Urothelium cell line (cell line): ENCODE data around the gene KCNMA1.
"Not testable (repeated sequence)": the region's sequence is repeated elsewhere in the genome, so short reads cannot be mapped to it uniquely, and the experiment has no call there.

ENCODE experiments used
- DNase-seq: peaks from one replicate; pipeline ENCODE4 v3.0.0; 2011; ENCODE audit warnings: low spot score, mixed read lengths
- FAIRE-seq: peaks from 2 replicates; lab custom pipeline; 2011; peaks lifted over from hg19 to GRCh38; lab: Jason Lieb, UNC

Gene KCNMA1

DNA sequence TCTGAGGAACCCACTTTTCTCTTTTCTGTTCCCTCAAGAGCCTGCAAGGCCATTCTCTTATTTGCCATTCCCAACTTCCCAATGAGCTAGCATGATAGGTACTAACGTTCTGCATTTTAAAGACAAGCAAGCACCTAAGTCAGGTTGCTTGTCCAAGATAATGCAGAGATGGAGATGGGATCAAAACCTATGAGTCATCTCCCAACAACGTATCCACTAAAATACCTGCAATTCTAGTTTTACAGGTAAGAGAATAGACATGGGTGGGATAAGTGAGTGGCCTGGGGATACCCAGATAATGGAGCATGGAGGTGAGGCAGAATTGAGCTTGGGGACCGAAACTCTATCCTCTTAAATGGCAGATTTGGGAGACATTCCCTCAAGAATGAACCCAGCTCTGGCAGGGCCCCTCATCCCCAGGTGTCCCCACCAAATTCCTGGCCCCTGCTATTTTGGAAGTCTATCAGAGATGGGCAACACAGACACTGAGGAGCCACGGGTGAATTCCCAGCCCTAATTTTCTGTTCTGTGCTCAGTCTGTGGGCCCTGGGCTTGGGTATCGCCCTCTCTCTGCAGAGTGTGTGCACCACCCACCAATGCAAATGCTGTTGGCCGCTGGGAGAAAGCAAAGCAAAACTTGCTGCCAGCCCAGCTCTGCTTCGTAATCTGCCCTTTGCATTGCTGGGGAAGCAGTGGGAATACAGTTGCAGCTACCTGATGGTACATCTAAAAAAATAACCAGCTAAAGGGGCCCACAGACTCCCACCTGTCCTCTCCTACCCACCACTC is 98.3 kb downstream of the KCNMA1 start:
- no peak for DNase-seq
- no peak for FAIRE-seq

DNA sequence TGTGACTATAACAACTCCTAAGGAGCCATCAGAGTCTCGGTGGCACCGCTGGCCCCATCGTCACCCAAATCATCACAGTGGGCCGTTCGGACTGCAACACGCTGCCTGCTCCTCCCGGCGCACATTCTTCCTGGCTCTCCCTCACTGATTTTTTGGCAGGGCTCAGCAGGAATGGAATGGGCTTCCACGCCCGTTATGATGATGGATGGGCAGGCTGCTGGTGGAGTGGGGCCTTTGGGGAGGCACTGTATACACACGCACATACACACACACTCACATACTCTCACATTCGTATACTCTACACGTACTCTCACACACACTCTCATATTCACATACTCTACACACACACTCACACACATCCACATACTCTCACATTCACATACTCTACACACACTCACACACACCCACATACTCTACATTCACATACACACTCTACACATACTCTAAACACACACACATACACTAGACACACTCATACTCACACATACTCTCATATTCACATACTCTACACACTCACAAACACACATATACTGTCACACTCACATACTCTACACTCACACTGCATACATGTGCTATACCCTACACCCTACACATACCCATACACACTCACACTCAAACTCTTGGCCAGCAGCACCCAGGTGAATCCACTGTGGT is 99.8 kb downstream of the KCNMA1 start:
- peak; percentile 94 for FAIRE-seq
- DNase-seq, result no peak

DNA sequence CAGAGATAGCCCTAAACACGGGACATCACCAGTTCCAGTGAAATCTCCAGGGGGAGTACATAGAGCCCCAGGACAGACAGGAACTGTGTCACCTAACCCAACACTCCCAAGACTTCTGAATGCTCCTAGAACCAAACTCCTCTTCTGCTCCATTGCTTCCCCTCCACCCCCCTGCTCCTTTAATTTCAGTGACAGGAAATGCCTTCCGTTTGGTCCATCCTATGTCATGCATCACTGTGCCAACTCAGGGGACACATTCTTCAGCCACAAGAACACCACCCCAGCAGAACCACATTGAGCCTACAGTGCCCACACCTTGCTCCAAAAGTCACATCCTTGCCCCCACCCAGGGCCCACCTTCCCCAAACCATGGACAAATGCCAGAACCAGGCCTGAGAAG is 100.5 kb downstream of the KCNMA1 start:
- FAIRE-seq (no peak), DNase-seq (no peak)

- no peak for FAIRE-seq
- DNase-seq, result no peak
These were observed 103.7 kb downstream of the KCNMA1 start for GRCh38 chr10:77533887-77534278.

DNA sequence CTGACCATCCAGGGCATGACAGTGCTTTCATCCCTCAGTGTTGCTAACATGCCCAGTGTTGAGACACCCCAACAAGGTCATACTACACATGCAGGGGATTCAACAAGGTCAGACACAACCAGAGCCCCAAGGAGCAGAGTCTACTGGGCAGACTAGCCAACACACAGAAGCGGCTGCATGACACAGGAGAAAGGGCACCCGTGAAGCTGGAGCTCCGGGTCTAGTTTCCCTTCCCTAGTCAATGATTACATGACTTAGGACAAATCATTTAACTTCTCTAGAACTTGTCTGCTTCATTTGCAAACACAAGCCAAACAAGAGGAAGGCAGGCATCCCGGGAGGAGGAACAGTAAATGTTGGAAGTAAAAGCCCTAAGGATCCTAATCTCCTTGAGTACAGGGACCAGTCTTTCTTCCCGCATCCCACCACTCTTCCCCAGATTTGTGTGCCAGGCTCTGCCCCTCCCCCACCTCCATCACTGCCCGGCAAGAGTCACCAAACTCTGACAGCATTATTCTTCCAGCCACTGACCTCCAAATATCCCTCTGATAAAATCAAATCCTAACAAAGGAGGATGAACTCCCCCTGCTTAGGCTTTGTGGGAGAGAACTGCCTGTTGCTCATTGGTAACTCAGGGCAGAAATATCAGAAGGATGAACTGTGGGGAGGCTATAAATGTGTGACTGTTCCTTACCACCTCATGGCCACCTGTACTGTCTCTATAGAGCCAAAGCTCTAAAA is 104.3 kb downstream of the KCNMA1 start:
- DNase-seq, result no peak
- no peak for FAIRE-seq

DNA sequence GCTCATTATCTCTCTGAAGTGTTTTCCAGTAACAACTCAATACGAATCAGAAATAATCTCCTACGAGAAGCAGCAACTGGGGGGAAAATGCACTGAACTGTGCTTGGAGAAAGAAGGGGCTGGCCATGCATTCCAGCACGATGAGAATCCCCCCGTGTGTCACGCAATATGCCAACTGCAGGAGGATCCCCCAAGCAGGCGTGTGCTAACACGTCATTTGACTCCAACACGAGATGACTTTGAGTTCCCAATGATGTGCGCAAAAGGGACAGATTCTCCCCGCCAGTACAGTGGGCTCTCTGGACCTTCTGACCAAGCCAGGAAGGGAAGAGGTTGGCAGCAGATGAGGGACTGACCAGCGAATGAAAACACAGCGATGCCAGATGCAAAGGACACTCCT is 105.5 kb downstream of the KCNMA1 start:
- DNase-seq, result no peak
- no peak for FAIRE-seq

GRCh38 chr10:77531441-77532001 is 106.1 kb downstream of the KCNMA1 start:
- DNase-seq, result peak; percentile 84
- peak; percentile 87 for FAIRE-seq

GRCh38 chr10:77530011-77530410 is 107.6 kb downstream of the KCNMA1 start:
- DNase-seq (no peak), FAIRE-seq (no peak)

DNA sequence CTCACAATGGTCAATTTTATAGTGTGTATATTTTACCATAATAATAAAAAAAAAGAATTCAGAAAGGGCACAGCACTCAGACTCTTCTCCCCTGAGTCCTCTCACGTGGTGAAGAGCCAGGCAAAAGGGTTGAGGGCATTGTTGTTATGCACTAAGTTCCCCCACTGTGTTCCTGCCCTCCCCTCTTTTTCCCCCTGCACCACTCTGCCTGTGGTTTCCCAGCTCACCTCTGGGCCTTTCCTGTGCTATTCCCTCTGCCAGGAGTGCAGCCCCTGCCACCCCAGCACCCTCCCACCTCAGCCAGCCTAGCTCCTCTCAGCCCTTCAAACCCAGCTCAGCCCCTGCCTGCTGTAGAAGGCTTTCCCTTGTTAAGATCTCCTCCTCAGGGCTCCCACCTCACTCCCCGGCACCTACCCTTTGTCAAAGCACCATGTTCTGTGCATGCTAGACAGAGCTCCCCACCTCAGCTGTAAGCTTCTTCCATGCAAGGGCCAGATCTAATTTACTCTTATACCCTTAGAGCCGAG is 108.5 kb downstream of the KCNMA1 start:
- FAIRE-seq (no peak), DNase-seq (no peak)

GRCh38 chr10:77527839-77528238 is 109.8 kb downstream of the KCNMA1 start:
- DNase-seq (no peak), FAIRE-seq (no peak)

GRCh38 chr10:77526868-77527617 is 110.6 kb downstream of the KCNMA1 start:
- FAIRE-seq (peak; percentile 52), DNase-seq (no peak)

GRCh38 chr10:77524281-77524711 is 113.3 kb downstream of the KCNMA1 start:
- FAIRE-seq, result no peak

GRCh38 chr10:77522268-77522809 is 115.3 kb downstream of the KCNMA1 start:
- DNase-seq (no peak), FAIRE-seq (no peak)

More at GRCh38 chr10:77524281-77524711, 113.3 kb downstream of the KCNMA1 start:
- DNase-seq, result no peak

GRCh38 chr10:77520995-77521394 is 116.6 kb downstream of the KCNMA1 start:
- FAIRE-seq (no peak), DNase-seq (no peak)

DNA sequence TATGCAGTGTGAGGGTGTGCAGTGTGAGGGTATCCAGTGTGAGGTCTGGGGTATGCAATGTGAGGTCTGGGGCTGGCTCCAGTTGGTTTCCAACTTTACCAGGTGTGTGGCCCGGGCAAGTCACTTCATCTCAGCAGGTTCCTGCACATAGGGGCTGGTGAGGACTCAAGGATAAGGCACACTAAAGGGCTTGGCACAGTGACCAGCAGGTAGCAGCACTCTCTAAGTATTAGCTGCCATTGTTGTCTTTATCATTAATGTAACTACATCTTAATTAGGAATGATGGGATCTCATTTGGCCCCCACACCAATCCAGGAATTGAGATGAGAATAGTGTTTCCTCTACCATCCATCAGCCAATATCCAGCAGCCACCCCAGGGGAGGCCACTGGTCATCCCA is 117.3 kb downstream of the KCNMA1 start:
- DNase-seq (no peak), FAIRE-seq (no peak)

- DNase-seq, FAIRE-seq: not testable (repeated sequence)
These were observed 117.8 kb downstream of the KCNMA1 start for GRCh38 chr10:77519791-77520190.

GRCh38 chr10:77518910-77519274 is 118.7 kb downstream of the KCNMA1 start:
- DNase-seq (no peak), FAIRE-seq (peak; percentile 81)

- FAIRE-seq, result no peak
- no peak for DNase-seq
These were observed 119.2 kb downstream of the KCNMA1 start for GRCh38 chr10:77518241-77518909.

GRCh38 chr10:77516575-77516974 is 121.0 kb downstream of the KCNMA1 start:
- DNase-seq, result no peak

GRCh38 chr10:77514870-77515269 is 122.7 kb downstream of the KCNMA1 start:
- no peak for DNase-seq
- no peak for FAIRE-seq

More at GRCh38 chr10:77516575-77516974, 121.0 kb downstream of the KCNMA1 start:
- no peak for FAIRE-seq
